SKM-1 treated with dmso at 0.1 percent for 144 hours (cell line): Measurements from ENCODE around the gene MED1.
A peak's percentile ranks its signal among the peaks of the same experiment; 100 is the strongest.
"Not testable (repeated sequence)": the region's sequence is repeated elsewhere in the genome, so short reads cannot be mapped to it uniquely, and the experiment has no call there.

Experiments used
- DNase-seq: peaks from one replicate; lab custom pipeline; 2025; ENCODE audit not compliant: unreplicated experiment; lab: John Stamatoyannopoulos, UW

The MED1 gene

DNA sequence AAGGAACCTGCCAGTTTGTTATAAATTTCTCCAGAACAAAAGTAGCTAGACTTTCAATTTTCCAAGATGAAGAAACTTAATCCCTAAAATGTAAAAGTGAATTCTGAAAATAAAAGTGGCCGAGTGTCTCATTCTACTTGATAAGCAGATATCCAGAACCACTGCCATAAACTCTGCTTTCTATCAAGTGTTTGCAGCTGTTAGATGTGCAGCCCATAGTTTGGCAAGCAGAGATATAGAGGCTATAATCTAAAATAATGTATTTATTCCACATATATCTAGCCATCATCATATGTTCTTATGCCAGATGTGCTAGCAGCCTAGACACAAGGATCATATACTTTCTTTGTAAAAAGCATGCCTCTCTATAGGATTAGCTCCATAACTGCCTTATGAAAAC, 34.9 kb downstream of the MED1 start:
- no peak for DNase-seq

- DNase-seq: no peak
Observed at GRCh38 chr17:39410279-39410678, 40.8 kb downstream of the MED1 start.

GRCh38 chr17:39408360-39408759, 42.7 kb downstream of the MED1 start:
- no peak for DNase-seq

GRCh38 chr17:39406951-39407350, 44.1 kb downstream of the MED1 start:
- DNase-seq: no peak

DNA sequence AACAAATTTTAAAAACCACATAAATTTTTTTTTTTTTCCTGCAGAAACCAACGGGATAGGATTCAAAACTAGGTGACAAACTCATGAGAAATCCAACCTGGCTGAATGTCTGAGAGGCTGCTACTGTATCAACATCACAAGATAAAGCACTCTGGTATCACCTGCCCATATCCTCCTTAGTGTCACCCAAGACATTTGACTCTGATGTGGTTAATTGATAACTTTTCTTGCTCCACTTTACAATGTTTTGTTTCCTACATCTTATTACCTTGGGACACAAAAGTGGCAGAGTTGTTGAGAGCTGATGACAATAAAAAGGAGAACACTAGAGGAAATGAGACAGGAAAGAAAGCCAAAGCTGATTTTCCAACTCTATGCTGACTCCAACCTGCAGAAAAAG, 45.6 kb downstream of the MED1 start:
- DNase-seq: no peak

GRCh38 chr17:39404542-39405378, 46.3 kb downstream of the MED1 start:
- no peak for DNase-seq

DNA sequence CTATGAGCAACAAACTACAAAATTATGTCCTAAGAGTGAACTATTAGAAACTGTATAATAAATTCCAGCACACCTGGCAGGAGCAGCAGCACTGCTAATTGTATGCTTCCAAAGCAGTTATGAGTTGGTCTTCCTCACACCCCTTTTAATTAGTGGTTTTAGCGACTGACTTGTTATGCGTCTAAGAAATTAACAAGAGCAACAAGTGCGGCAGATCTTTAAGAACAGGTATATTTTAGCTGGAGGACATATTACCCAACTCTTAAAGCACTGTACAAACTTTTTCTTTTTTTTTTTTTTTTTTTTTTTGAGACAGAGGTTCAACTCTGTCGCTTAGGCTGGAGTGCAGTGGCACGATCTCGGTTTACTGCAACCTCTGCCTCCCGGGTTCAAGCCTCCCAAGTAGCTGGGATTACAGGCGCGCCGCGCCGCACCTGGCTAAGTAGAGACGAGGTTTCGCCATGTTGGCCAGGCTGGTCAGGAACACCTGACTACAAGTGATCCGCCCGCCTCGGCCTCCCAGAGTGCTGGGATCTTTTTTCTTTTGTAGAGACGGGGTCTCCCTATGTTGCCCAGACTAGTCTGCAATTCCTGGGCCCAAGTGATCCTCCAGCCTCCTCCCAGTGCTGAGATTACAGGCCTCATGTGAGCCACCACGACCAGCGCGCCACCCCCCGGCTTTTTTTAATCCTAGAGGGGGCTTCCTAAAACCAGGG, 48.0 kb downstream of the MED1 start:
- DNase-seq: no peak

- peak; percentile 89 for DNase-seq
Observed at GRCh38 chr17:39402244-39402889, 48.7 kb downstream of the MED1 start.

GRCh38 chr17:39401412-39402243, 49.4 kb downstream of the MED1 start, which contains the start of gene FBXL20:
TSS of gene FBXL20 (minus strand) at chr17:39401626. CDS start at chr17:39401402, 224 bp downstream.
- DNase-seq: peak; percentile 82

- DNase-seq: no peak
Observed at GRCh38 chr17:39400547-39401411, 50.3 kb downstream of the MED1 start.

DNA sequence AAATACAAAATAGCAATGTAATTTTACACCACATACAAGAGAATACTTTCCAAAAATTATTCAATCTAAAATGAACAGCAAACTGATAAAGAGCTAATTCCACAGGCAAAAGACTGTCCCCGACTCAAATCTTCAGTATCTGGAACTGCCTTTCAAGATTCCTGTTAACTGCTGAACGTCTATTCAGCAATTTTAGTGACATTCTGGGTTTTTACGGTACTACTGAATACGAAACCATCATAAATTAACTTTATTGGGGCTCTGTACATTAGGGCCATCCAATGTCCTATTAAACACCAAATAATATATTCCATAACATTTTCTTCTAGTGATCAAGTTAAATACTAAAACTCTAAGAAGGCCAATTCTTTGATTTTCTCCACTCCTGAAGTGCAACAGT, 51.3 kb downstream of the MED1 start:
- DNase-seq: no peak

- DNase-seq: no peak
Observed at GRCh38 chr17:39393736-39394135, 57.3 kb downstream of the MED1 start.

GRCh38 chr17:39391448-39391847, 59.6 kb downstream of the MED1 start:
- DNase-seq: no peak

DNA sequence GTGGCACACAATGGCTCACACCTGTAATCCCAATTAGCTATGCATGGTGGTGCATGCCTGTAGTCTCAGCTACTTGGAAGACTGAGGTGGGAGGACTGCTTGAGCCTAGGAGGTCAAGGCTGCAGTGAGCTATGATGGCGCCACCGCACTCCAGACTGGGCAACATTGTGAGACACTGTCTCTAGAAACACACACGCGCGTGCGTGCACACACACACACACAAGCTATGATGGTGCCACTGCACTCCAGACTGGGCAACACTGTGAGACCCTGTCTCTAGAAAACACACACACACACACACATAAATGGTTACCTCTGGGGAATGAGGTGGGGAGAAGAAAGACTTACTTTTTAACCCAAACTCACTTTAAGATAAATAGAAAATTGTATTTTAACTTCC, 66.0 kb downstream of the MED1 start:
- no peak for DNase-seq

GRCh38 chr17:39380144-39380543, 70.9 kb downstream of the MED1 start:
- DNase-seq: no peak

GRCh38 chr17:39376434-39376833, 74.6 kb downstream of the MED1 start:
- DNase-seq: peak; percentile 60

DNA sequence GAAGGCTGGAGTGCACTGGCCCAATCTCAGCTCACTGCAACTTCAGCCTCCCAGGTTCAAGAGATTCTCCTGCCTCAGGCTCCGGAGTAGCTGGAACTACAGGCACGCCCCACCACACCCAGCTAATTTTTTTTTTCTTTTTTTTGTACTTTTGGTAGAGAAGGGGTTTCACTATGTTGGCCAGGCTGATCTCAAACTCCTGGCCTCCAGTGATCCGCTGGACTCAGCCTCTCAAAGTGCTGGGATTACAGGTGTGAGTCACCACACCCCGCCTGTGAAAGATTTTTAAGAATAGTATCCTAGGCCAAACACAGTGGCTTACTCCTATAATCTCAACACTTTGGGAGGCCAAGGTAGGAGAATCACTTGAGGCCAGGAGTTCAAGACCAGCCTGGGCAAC, 83.3 kb downstream of the MED1 start:
- not testable (repeated sequence) for DNase-seq

- DNase-seq: no peak
Observed at GRCh38 chr17:39365872-39366271, 85.2 kb downstream of the MED1 start.

GRCh38 chr17:39365242-39365641, 85.8 kb downstream of the MED1 start:
- DNase-seq: no peak
